ENCODE results near the gene FAM50A. TPM values are rescaled to one million over a fixed set of nuclear protein-coding genes. Genes with fewer than 3 reads are reported as not detected.

The FAM50A gene
- total and polyA plus RNA-seq, 2 donors (not counting 1 experiment from before 2014, with no cell fraction given) = 80.1 to 117 TPM

GRCh38 chrX:154476821-154477220 lies 32.9 kb downstream of the FAM50A start:
- TF ChIP-seq EZH2 (IDR thresholded peaks at IDR 0.05; ENCODE audit: low read length, missing control alignments) (no peak), CTCF (conservative IDR thresholded peaks at IDR 0.05 in 1 of 2, IDR thresholded peaks at IDR 0.05 in 1 of 2; ENCODE audit: low read depth in 1 of 2, low read length in 2 of 2) (no peak)
- no peak overlapping the region for H2AFZ ChIP-seq (ENCODE audit: low read length)
- no peak overlapping the region for H3K9ac ChIP-seq (ENCODE audit: insufficient read depth, low read length)
- no peaks in the 10 kb centered on the region for H4K20me1 ChIP-seq (ENCODE audit: control insufficient read depth, extremely low read depth, insufficient read depth, low read length)
- no peak overlapping the region for H3K27ac ChIP-seq (ENCODE audit: insufficient read depth, low read length)
- no peaks in the 10 kb centered on the region for H3K4me1 ChIP-seq (ENCODE audit: control insufficient read depth, extremely low read depth, insufficient read depth, low read length)
- H3K4me3 ChIP-seq (replicated peaks in 1 of 4; ENCODE audit: control extremely low read depth in 1 of 4, insufficient read depth in 1 of 4, low read depth in 3 of 4, low read length in 4 of 4) = no peak overlapping the region
- H3K9me3 ChIP-seq (ENCODE audit: control insufficient read depth, insufficient read depth, low read depth, low read length) = no peaks in the 10 kb centered on the region
- H3K79me2 ChIP-seq (ENCODE audit: control insufficient read depth, insufficient read depth, low read length) = no peaks in the 10 kb centered on the region
- no peaks in the 10 kb centered on the region for H3K27me3 ChIP-seq (ENCODE audit: control insufficient read depth, insufficient read depth, low read length)
- no peak for DNase-seq (ENCODE audit: low read depth in 2 of 2)
- no peak overlapping the region for H3K4me2 ChIP-seq (ENCODE audit: extremely low read depth, insufficient read depth, low read length)
- H3K36me3 ChIP-seq (ENCODE audit: control insufficient read depth, insufficient read depth, low read length) = peaks cover 1% of the 10 kb centered on the region

- peak overlapping the region; percentile 38 to 59 (median 50) for H3K4me3 ChIP-seq (replicated peaks in 1 of 4; ENCODE audit: control extremely low read depth in 1 of 4, insufficient read depth in 1 of 4, low read depth in 3 of 4, low read length in 4 of 4)
- no peaks in the 10 kb centered on the region for H4K20me1 ChIP-seq (ENCODE audit: control insufficient read depth, extremely low read depth, insufficient read depth, low read length)
- no peaks in the 10 kb centered on the region for H3K9me3 ChIP-seq (ENCODE audit: control insufficient read depth, insufficient read depth, low read depth, low read length)
- TF ChIP-seq EZH2 (IDR thresholded peaks at IDR 0.05; ENCODE audit: low read length, missing control alignments) (no peak), CTCF (conservative IDR thresholded peaks at IDR 0.05 in 1 of 2, IDR thresholded peaks at IDR 0.05 in 1 of 2; ENCODE audit: low read depth in 1 of 2, low read length in 2 of 2) (no peak)
- peaks cover under 1% of the 10 kb centered on the region for H3K36me3 ChIP-seq (ENCODE audit: control insufficient read depth, insufficient read depth, low read length)
- H3K79me2 ChIP-seq (ENCODE audit: control insufficient read depth, insufficient read depth, low read length) = no peaks in the 10 kb centered on the region
- no peaks in the 10 kb centered on the region for H3K27me3 ChIP-seq (ENCODE audit: control insufficient read depth, insufficient read depth, low read length)
- H3K27ac ChIP-seq (ENCODE audit: insufficient read depth, low read length) = peak overlapping the region; percentile 51
- DNase-seq (ENCODE audit: low read depth in 2 of 2) = no peak
- H3K9ac ChIP-seq (ENCODE audit: insufficient read depth, low read length) = peak overlapping the region; percentile 50
- H3K4me1 ChIP-seq (ENCODE audit: control insufficient read depth, extremely low read depth, insufficient read depth, low read length) = no peaks in the 10 kb centered on the region
- peak overlapping the region; percentile 71 for H3K4me2 ChIP-seq (ENCODE audit: extremely low read depth, insufficient read depth, low read length)
- H2AFZ ChIP-seq (ENCODE audit: low read length) = no peak overlapping the region
These were observed 34.0 kb downstream of the FAM50A start for GRCh38 chrX:154477891-154478477.

- Histone ChIP-seq H2AFZ (ENCODE audit: low read length) (peak within 1 kb of the TSS; percentile 30), H3K79me2 (ENCODE audit: control insufficient read depth, insufficient read depth, low read length) (no peaks in the 10 kb centered on the region), H3K4me2 (ENCODE audit: extremely low read depth, insufficient read depth, low read length) (peak within 1 kb of the TSS; percentile 71), H3K27me3 (ENCODE audit: control insufficient read depth, insufficient read depth, low read length) (no peaks in the 10 kb centered on the region), H3K4me1 (ENCODE audit: control insufficient read depth, extremely low read depth, insufficient read depth, low read length) (no peaks in the 10 kb centered on the region), H3K36me3 (ENCODE audit: control insufficient read depth, insufficient read depth, low read length) (no peaks in the 10 kb centered on the region), H3K9me3 (ENCODE audit: control insufficient read depth, insufficient read depth, low read depth, low read length) (no peaks in the 10 kb centered on the region), H3K9ac (ENCODE audit: insufficient read depth, low read length) (peak within 1 kb of the TSS; percentile 50), H3K4me3 (replicated peaks in 1 of 4; ENCODE audit: control extremely low read depth in 1 of 4, insufficient read depth in 1 of 4, low read depth in 3 of 4, low read length in 4 of 4) (peak within 1 kb of the TSS; percentile 38 to 59 (median 50)), H4K20me1 (ENCODE audit: control insufficient read depth, extremely low read depth, insufficient read depth, low read length) (no peaks in the 10 kb centered on the region), H3K27ac (ENCODE audit: insufficient read depth, low read length) (peak within 1 kb of the TSS; percentile 51)
- DNase-seq (ENCODE audit: low read depth in 2 of 2) = peak; percentile 84 to 89
- no peak for TF ChIP-seq EZH2 (IDR thresholded peaks at IDR 0.05; ENCODE audit: low read length, missing control alignments)
These were observed 35.0 kb downstream of the FAM50A start, which contains the start of gene LAGE3 for GRCh38 chrX:154478728-154479622. Gene LAGE3, minus strand, starts transcription at chrX:154479281. Its CDS starts 366 bp downstream, at chrX:154478915.

Measured in fibroblast of lung (primary cell).